Upper lobe of left lung (tissue), 4 donors: Measurements from ENCODE around the gene EEF1AKMT4.

Experiments used
- CTCF ChIP-seq, 6 experiments: fragments of 450-650 bp in 4 of 6; fragments of 200-600 bp in 2 of 6; sonication (generic) in 2 of 6; IDR thresholded peaks; one replicate each; pipeline ENCODE4 v1.5.1; 2016 to 2019; ENCODE audit warnings: antibody characterized with exemption in 6 of 6
- EP300 ChIP-seq, 4 donors: sonication (generic); formaldehyde crosslinking; IDR thresholded peaks; one replicate each; pipeline ENCODE4 v1.5.1; 2017; ENCODE audit warnings: antibody characterized with exemption in 4 of 4, control low read depth in 2 of 4
- POLR2A ChIP-seq, 4 donors: fragments of 450-650 bp; IDR thresholded peaks; one replicate each; pipeline ENCODE4 v1.5.1; 2016 to 2017; ENCODE audit warnings: antibody characterized with exemption in 4 of 4, mild to moderate bottlenecking in 2 of 4
- POLR2AphosphoS5 ChIP-seq, 2 donors: sonication (generic); formaldehyde crosslinking; IDR thresholded peaks; one replicate each; pipeline ENCODE4 v1.5.1; 2017; ENCODE audit warnings: antibody characterized with exemption in 2 of 2

GRCh38 chr3:184282941-184283340, 33.5 kb downstream of the EEF1AKMT4 start:
- no peak for TF ChIP-seq CTCF (IDR thresholded peaks at IDR 0.05)
- no peak for TF ChIP-seq POLR2AphosphoS5 (IDR thresholded peaks at IDR 0.05)
- TF ChIP-seq POLR2A (IDR thresholded peaks at IDR 0.05) = no peak
- no peak for TF ChIP-seq EP300 (IDR thresholded peaks at IDR 0.05)
